ENCODE measurements around the gene NGRN. TPM values are rescaled to one million over a fixed set of nuclear protein-coding genes. Genes with fewer than 3 reads are reported as not detected.

NGRN gene
- total and polyA plus RNA-seq, 11 donors, result 93.2 to 149 (median 119) TPM

GRCh38 chr15:90232196-90232595 lies 33.3 kb upstream of the NGRN start:
- peak overlapping the region in 4 of 12 donors; percentile 81 to 95 (median 88) for H3K27ac ChIP-seq
- DNase-seq (no peak), ATAC-seq (no peak)
- peak overlapping the region in 3 of 12 donors; percentile 82 to 97 (median 93) for H3K4me3 ChIP-seq
- no peaks in the 10 kb centered on the region for H3K27me3 ChIP-seq
- WGBS, 4 donors, result 83 to 92% (median 88%) methylated on average over 13 of the region's 13 CpGs
- H3K9me3 ChIP-seq, result no peaks in the 10 kb centered on the region
- intact Hi-C loops (cut with DNase I), result loop anchor here in 2 of 10 donors (2.0 to 5.0 kb wide), 2 partner anchors 35 to 337 kb away; partner anchors contain the start of gene NGRN (in 1 of the 2)
- TF ChIP-seq POLR2A (IDR thresholded peaks at IDR 0.05), result no peak
- TF ChIP-seq CTCF (IDR thresholded peaks at IDR 0.05), result no peak
- H3K4me1 ChIP-seq, result peaks cover 3 to 53% (median 30%) of the 10 kb centered on the region in 12 donors
- peaks cover 0 to 67% (median 48%) of the 10 kb centered on the region in 9 donors for H3K36me3 ChIP-seq

GRCh38 chr15:90232941-90233386 lies 32.5 kb upstream of the NGRN start:
- DNase-seq, result no peak

GRCh38 chr15:90233387-90234095 lies 31.9 kb upstream of the NGRN start, which contains the start of gene CIB1:
Gene CIB1 (minus strand): TSS chr15:90233941. CDS start chr15:90233885, 56 bp downstream.
- DNase-seq, result peak; percentile 98 to 99 (median 98)
- intact Hi-C loops (cut with DNase I), result loop anchor here in 4 of 10 donors (1.0 to 5.0 kb wide), 5 partner anchors 16 to 339 kb away; partner anchors contain the start of genes NGRN (in 4 of the 4) and TTLL13 (in 1 of the 4)

More at GRCh38 chr15:90232941-90233386, 32.5 kb upstream of the NGRN start:
- TF ChIP-seq POLR2A (IDR thresholded peaks at IDR 0.05), result no peak
- peak in 4 of 12 donors; percentile 13 to 57 (median 40) for TF ChIP-seq CTCF (IDR thresholded peaks at IDR 0.05)
- peaks cover 0 to 67% (median 48%) of the 10 kb centered on the region in 9 donors for H3K36me3 ChIP-seq
- H3K9me3 ChIP-seq, result no peaks in the 10 kb centered on the region
- intact Hi-C loops (cut with DNase I), result loop anchor here in 2 of 10 donors (2.0 to 5.0 kb wide), 2 partner anchors 34 to 338 kb away; partner anchors contain the start of gene NGRN (in 1 of the 2)
- 12 to 14% (median 14%) methylated on average over 9 of the region's 9 CpGs for WGBS, 4 donors
- peak overlapping the region; percentile 54 to 98 (median 90) for H3K27ac ChIP-seq
- ATAC-seq, result no peak
- H3K4me3 ChIP-seq, result peak overlapping the region; percentile 54 to 98 (median 84)
- H3K27me3 ChIP-seq, result no peaks in the 10 kb centered on the region
- H3K4me1 ChIP-seq, result peaks cover 3 to 53% (median 30%) of the 10 kb centered on the region in 12 donors

More at GRCh38 chr15:90233387-90234095, 31.9 kb upstream of the NGRN start, which contains the start of gene CIB1:
- Histone ChIP-seq H3K4me1 (peaks cover 3 to 53% (median 30%) of the 10 kb centered on the region in 12 donors), H3K9me3 (no peaks in the 10 kb centered on the region), H3K27ac (peak within 1 kb of the TSS; percentile 67 to 98 (median 92)), H3K36me3 (peaks cover 0 to 67% (median 48%) of the 10 kb centered on the region in 9 donors), H3K4me3 (peak within 1 kb of the TSS; percentile 70 to 98 (median 84)), H3K27me3 (no peaks in the 10 kb centered on the region)
- peak; percentile 91 to 96 (median 94) for ATAC-seq
- 0 to 1% (median 0%) methylated on average over 23 to 63 of the region's 63 CpGs for WGBS, 4 donors
- peak in 1 of 2 donors; percentile 21 for TF ChIP-seq POLR2A (IDR thresholded peaks at IDR 0.05)
- TF ChIP-seq CTCF (IDR thresholded peaks at IDR 0.05), result peak in 6 of 12 donors; percentile 4 to 55 (median 46)
